A172 (cell line): ENCODE measurements around the gene DCUN1D4. TPM values are rescaled to one million over a fixed set of nuclear protein-coding genes. Genes with fewer than 3 reads are reported as not detected.

Experiments
- DNase-seq: peaks from one replicate; pipeline ENCODE4 v3.0.0-alpha.2; 2015; ENCODE audit warnings: low spot score
- total RNA-seq: library from RNA; depleted of rRNA; stranded (reverse); fragments of >200 nt; shearing (Covaris generic); gene quantifications from 2 replicates; pipeline ENCODE4 v1.2.3, GENCODE V29; 2014; rRNA removed

DCUN1D4 gene
- total RNA-seq = 33.6 and 51.4 TPM in 2 replicates

DNA sequence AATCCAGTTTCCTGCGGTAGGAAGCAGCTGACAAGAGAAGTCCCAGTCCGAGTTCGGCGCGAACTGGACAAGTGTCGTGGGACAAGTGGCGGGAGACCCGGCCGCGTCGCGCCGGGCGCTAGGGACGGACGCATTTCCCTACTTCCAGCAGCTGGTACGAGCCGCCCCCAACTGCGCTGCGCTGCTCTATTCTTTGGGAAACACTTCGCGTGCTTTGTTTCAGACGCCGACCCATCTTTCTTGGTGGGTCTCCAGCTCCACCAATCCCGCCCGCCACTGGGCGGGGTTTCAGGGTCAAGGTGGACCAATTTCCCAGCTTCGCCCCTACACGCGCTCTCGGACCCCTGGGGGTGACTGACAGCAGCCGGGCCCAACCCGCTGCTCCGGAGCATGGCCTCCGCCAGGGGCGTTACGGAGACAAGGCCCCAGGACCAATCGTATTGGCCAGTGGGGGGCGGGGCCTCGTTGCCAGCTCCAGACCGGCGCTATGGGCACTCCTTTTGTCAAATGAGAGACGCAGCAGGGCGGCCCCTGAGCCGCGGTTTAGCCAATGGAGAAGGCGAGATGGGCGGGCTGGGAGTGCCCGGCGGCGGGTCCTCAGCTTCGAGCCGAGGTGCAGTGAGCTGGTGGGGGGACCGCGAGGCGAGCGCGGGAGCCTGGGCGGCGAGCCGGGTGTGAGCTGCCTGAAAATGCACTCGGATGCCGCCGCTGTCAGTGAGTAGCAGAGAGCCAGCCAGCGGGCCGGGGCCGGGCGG is at the start of gene DCUN1D4:
DCUN1D4 (plus strand) TSS at position 600 of the 755 bp plus-strand sequence; CDS start at position 690, 90 bp downstream.
- DNase-seq = peak; percentile 97

DNA sequence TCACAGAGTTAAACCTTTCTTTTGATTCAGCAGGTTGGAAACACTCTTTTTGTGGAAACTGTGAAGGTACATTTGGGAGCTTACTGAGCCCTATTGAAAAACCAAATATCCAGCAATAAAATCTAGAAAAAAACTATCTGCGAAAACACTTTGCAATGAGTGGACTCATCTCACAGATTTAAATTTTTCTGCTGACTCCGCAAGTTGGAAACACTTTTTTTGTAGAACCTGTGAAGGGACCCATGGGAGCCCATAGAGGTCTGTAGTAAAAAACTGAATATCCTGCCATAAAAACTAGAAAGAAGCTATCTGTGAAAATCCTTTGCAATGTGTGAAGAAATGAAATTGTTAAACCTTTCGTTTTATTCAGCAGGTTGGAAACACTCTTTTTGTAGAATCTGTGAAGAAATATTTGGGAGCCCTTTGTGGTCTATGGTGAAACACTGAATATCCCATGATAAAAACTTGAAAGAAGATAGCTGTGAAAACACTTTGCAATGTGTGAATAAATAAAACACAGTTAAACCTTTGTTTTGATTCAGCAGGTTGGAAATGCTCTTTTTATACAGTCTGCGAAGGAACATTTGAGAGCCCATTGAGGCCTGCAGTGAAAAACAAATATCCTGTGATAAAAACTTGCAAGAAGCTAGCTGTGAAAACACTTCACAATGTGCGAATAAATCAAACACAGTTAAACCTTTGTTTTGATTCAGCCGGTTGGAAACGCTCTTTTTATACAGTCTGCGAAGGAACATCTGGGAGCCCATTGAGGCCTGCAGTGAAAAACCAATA is 22.3 kb upstream of the DCUN1D4 start:
- DNase-seq = no peak

DNA sequence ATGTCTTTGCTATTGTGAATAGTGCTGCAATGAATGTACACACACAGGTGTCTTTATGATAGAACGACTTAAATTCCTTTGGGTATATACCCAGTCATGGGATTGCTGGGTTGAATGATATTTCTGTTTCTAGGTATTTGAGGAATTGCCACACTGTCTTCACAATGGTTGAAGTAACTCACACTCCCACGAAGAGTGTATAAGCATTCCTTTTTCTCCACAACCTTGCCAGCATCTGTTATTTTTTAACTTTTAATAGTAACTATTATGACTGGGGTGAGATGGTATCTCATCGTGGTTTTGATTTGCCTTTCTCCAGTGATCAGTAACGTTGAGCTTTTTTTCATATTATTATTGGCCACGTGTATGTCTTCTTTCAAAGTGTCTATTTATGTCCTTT is 17.6 kb upstream of the DCUN1D4 start:
- no peak for DNase-seq

DNA sequence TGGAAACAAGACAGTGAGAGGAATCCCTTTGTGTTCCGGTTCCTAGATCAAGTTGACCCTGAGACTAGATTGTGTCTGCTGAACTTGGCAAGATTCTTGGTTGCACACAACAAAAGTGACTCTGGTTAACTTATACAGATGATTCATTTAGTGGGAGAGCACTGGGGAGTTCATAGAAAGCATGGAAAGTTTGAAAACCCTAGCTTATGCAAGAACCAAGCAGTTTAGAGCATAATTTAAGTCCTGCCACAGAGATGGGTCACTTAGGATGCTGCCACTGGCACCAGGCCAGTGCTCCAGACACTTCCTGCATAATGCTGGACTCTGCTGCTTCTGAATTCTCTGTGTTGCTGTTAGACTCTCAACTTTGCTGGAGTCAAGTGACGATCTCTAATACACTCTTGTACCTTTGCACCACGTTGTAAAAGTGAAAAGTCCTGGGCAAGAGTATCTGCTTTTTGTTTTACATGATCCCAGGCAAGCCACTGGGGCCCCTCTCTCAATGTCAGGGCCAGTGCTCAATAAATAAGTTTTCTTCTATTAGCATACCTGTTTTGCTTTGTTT is 12.7 kb upstream of the DCUN1D4 start:
- no peak for DNase-seq

DNA sequence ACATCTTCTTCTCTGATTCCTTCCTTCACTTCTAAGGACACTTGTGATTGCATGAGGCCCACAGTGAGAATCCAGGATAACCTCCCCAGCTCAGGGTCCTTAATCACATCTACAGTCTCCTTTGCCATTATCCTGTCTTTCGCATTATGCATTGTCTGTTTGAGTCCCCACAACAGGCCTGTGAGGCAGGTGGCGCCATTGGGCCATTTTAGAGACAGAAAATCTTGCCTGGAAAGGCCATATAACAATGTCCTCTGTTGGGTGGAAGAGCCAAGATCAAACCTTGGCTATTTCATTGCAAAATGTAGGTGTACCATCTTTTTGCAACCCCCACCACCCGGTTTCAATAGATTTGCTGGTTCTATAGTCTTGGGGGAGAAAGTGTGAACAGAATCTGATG is 11.8 kb upstream of the DCUN1D4 start:
- DNase-seq = no peak

DNA sequence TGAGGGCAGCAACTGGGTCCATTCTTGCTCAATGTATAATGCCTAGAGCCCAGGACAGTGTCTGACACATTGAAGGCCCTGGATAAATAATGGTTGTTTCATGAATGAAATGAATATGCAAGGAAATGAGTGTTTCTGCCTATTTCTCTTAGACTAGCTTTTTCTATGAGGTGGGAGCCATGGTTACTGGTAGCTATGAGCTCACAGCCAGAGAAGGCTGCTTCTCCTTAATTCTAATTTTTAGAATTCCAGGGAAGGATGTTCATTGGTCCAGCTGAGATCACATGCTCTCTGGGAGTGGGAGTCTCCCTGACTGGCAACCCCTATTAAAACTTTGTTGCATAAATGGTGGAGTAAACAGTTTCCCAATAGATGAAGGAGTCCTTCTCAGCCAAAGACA is 9.7 kb upstream of the DCUN1D4 start:
- no peak for DNase-seq

DNA sequence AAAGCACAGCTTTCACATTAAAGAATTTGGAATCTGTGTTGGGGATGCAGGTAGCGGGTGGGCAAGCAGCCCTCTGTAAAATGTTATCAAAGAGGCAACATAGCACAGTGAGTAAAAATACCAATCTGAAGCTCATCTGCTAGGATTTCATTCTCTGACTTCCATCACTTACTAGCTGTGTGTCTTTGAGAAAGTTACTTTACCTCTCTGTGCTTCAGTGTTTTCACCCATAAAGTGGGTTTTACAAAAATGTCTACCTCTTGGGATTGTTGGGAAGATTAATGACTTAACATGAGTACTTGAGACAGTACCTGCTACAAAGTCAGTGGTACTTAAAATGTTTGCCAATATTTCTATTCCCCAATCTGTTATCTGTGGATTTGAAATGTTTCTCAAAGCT is 7.9 kb upstream of the DCUN1D4 start:
- DNase-seq = no peak

DNA sequence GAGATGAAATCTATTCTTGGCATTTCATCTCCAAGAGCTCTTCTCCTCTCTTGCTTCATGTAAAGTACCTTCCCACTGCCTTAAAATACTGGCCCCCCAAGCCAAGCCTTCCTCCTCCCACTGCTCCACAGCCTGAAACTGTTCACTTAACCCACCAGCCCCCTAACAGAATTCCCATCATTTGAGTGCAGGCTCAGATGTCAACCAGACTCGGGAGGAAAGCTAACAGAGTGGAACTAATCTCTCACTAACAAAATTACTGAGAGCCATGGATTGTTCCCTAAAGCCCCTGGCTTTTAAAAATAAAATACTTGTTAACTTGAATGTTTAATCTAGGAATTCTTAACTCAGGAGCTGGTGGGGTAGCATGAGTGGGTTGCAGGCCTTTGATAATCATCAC is 7.1 kb upstream of the DCUN1D4 start:
- DNase-seq = no peak

DNA sequence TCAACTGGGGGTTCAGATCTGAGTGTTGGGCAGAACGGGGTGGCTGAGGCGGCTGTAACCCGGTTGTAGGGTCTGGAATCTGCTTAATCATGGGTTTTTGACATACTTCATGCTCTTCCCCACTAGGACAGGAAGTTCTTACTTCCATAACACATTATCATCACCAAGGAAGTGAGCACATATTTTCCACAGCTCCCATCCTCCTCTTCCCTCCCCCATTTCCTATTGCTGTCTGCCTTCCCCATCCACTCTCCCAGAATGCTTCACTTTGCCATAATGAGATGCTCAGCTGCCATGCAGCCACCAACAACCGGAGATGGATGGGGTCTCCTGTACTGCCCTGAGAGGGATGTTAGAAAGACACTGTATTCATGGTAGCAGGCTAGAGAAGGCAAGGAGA is 6.4 kb upstream of the DCUN1D4 start:
- DNase-seq = peak; percentile 22

DNA sequence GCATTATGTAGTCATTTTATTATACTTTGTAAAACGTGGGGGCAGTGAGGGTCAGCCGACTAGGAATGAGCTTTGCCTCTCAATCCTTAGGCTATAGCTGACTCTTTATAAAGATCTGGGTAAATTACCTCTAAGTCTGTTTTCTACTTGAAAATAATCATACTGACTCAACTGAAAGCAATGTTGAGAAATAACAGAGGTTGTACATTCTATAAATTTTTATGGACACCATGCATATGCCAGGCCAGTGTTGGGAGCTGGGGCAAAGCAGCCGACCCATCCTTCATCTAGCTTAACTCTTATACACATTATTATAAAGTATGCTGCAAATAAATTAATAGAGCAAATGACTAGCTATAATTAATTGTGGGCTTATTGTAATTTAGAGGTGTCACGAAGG is 2.2 kb upstream of the DCUN1D4 start:
- no peak for DNase-seq

DNA sequence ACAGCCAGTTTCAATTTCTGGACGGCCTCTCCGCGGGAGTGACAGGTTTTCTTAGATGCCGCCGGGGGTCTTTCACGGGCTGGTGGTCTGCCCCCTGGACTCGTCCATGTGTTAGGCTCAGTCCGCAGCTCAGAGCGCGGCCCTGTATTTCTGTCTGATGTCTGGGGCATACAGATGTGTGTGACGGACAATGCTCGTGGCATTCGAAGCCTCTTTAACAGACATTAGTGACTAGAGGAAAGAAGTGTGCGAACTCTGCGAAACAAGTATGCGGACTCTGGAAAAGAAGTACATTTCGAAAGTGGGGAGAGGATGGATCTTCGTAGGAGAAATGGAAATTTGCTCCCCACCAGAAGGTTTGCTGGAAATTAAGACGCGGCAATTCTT is 793 bp upstream of the DCUN1D4 start:
- DNase-seq = no peak

DNA sequence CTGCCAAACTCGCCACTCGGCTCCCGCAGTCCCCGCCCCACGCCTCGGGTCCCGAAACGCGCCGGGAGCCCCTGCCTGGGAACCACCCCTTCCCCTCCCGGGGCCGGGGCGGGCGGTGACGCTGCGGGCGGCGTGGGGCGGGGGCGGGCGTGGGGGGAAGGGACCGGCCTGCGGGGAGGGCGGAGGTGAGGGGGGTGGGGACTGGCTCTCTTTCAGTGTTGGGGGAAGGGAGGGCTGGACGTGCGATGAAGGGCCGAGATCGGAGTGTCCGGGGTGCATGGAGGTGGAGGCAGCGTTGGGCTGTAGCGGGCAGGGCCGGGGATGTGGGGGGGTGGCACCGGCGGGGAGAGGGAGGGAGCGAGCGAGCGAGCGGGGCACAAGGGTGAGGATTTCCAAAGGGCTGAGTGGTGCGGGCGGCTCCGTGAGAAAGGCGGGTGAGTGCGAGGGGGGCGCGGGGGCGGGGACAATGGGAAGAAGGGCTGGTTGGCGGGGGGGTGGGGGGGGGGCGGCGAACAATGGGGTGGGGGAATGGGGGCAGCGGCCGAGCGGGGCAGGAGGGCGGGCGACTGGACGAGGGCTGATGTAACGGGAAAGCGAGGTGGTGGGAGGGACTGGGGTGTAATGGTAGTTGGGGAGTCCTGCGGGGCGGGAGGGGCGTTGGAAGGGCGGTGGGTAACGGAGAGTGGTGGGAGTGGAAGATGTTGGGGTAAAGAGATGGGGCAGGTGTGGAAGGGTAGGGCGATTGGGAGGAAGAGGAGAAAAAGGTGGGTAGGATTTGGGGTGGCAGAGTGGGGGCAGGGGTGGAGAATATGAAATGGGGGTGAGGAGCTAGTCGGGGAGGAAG is 578 bp downstream of the DCUN1D4 start:
- DNase-seq = peak; percentile 18

DNA sequence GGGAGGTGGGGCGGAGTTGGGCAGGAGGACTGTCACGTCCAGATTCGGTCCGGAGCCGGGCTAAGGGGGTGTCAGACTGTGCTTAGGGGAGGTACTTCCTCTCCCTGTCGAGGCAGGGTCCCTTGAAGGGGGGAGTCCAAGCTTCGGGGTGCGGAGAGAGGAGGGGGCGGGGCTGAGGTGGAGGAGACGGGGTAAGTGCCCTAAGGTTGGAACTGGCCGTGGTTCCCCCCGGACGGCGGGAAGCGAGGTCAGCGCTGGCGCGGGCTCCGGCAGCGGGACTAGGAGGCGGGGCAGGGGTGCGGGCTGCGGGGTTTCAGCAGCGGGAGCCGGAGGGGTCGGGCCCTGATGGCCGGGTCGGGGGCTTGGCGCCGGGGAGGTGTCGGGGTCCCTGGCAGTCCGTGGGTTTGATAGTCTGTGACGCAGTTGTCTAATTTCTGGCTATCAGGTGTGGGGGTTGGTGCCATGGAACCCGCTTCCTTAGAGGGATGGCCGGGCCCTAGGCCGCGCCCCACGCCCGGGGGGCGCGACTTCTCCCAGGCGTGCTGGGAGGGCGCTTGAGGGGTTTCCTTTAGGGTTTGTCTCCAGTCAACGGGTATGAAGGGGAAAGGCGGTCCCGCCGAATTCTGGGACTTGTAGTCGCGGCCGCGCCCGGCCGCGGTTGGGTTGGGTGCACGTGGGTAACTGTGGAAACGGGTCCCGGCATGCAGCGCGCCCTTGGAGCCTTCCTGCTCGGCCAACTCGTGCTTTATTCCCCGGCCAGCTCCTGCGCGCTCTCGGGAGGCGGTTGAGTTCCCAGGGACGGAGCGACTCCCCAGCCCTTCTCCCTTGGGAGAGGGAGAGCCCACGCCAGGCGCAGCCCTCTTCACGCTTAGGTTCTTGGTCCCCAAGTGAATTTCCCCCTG is 1.5 kb downstream of the DCUN1D4 start:
- peak; percentile 83 for DNase-seq

DNA sequence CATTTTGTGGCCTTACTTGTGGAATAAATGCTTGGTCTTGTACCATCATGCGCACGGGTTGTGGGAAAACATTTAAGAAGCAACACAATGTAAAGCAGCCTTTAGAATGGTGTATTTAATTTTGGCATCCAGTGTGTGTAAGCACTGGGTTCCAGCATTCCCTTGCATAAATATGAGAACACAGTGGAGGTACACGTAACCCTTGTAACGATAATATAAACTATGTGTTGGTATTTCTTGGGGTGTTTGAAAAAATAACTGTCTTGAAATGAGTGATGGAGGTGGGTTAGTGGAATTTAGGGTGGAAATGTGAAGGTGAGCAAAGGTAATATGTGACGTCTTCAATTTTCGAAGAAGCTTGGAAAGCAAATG is 2.1 kb downstream of the DCUN1D4 start:
- DNase-seq = no peak

DNA sequence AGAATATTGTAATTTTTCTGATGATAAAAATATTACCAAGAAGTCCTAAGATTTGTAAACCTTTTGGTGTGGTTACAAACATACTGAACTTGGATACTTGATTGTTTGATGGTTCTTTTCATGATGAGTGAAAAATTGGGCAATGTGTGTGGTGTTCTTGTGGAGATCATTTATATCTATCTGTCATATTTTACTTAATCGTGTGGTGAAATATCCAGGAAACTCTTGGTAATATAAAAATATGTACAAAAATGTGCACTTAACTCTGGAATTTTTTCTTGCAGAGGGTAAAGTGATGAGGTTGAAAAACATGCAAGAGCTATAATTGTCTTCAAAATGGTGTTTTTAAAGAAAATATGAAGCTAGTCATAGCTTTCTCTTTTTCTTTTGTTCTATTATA is 2.8 kb downstream of the DCUN1D4 start:
- DNase-seq = no peak

DNA sequence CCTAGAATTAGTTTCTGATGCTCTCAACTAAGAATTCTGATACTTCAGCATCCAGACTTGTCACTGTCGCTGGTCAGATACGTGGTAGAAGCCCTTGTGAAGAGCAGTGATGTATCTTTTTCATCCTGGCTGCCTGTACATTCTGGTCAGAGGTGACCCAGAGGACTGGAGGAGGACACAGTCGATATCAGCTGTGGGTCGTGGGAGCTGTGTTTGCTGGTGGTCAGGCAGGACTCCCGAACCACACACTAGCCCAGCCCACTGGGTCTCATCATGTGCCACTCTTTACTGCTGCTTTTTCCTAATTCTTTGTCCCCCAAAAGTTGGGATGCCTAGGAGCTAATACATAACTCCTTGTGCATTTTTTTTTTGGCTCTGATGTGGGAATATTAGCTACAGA is 6.5 kb downstream of the DCUN1D4 start:
- DNase-seq = no peak

DNA sequence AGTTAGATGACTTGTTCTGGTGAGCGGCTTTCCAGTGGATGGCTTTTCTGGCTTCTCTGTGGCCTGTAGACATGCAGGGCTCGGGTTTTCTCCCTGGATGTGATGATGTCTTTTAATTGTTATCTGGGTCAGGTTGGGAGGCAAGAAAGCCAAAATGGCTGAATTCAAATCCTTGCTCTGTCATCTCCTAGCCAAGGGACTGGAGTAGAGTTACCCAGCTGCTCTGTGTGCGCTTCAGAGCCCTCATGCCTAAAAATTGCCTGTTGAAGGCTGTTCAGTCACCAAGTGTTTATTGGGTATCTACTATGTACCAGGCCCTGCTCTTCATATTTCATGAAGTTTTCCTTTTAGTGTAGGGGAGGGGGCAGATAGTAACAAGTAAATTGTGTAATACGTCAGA is 7.3 kb downstream of the DCUN1D4 start:
- DNase-seq = no peak

DNA sequence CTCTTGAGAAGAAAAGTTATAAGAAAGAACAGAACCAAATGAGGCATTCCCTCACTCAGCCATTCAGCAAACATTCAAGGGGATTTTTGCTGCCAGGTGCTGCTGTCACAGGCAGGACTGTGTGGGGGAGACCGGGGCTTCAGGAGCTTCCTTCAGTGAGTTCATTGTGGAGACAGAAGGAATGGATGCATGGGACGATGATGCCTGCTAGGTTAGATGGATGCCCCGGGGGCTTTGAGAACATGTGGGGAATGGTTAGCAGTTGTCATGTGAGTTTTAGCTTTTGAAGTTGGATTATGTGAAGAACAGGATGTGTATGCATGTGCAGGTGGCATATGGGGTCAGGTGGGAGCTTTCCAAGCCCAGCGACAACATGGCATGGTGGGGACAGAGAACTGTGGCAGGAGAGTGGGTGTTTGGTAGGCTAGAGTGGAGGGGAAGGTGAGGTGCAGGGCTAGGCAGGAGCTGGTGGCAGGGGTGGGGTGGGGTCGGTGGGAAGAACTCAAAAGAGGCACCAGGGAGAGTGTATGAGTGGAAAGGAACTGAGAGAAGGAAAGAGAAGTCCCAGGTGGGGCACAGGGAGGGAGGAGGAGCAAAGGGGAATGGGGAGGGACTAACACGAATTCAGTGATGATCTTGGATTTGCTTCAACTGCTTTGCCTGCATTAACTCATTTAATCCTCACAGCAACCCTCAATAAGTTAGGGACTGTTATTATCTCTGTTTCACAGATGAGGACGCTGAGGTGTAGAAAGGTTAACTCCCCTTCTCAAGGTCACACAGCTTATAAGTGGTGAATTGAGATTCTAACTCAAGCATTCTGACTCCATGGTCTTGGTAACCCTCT is 8.4 kb downstream of the DCUN1D4 start:
- no peak for DNase-seq

DNA sequence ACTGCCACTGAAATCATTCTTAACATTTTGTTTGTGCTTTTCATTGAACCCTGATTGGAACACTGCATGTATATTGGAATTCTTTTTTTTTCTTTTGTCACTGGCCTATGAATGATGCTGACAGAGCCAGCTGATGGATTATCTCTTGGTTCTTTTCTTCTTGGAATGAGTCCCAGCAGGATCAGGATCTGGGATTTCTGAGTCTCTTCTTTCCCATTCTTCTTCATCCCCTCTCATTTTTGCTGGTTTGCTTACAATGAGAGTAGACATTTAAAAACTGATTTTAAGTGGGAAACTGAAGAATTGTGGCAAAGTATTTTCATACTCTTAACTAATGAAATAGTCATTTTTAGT is 9.0 kb downstream of the DCUN1D4 start:
- no peak for DNase-seq

DNA sequence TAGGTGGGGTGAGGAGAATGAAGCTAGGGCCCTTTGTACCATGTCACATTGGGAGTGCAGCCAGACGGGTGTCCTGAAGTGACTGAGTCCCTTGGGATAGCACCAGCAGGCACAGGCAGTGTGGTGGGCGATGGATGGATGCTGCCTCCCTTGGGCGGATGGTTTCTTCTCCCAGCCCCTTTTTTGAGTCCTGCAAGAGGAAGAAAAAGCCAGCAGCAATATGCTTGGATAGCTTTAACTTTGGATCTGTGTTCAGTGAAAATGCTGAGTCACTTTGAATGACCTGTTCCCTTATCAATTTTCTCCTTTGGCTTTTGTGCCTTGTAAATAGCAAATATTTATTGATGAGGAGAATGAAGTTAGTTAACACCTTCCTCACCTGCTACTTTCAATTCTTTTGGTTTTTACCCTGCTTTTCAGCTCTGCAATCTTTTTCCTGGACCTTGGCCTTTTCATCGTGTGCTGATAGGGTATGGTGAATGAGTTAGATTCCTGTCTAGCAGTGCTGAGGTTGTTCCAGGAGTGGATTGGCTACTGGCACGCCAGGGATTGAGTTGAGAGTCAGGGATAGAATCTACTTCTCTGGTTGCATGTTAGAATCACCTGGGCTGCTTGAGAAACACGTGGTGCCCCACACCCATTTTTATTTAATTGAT is 10.2 kb downstream of the DCUN1D4 start:
- no peak for DNase-seq
